GM18868 (cell line): ENCODE results near the gene DACH1.
"Not testable (repeated sequence)": the region's sequence is repeated elsewhere in the genome, so short reads cannot be mapped to it uniquely, and the experiment has no call there.

Experiments used
- ATAC-seq: cut with Tn5 transposase; IDR thresholded peaks from one replicate; pipeline ENCODE4 v1.9.1; 2021; ENCODE audit warnings: mild to moderate bottlenecking, moderate library complexity; ENCODE audit not compliant: unreplicated experiment

Gene DACH1

DNA sequence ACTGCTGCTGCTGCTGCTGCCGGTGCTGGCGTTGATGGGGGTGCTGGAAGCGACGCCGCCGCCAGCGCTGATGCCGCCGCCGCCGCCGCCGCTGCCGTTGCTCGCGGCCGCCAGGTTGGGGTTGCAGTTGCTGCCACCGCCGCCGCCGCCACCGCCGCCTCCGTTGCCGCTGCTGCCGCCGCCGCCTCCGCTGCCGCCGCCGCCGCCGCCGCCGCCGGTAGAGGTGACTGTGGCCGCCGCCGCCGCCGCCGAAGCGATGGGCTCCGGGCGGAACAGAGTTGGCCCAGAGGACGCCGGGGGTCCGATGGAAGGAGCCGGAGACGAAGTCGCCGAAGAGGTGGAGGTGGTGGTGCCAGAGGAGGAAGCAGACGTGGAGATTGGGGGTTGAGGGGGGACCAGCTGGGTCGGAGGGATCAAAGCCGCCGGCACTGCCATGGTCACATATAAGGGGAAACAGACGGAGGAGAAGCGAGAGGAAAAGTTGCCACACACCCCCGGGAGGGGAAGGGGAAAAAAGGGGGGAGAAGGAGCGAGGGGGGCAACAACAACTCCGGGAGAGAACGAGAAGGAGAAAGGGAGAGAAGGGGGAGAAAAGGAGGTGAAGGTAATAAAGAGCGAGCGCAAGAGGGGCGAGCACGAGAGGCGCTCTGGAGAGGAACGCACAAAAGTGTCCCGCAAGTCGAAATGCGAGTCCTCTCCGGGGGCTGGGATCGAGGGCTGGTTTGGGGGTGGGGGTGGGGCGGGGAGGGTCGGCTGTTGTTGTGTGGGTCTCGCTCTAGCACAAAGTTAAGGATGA is 471 bp downstream of the DACH1 start:
- peak; percentile 36 for ATAC-seq

DNA sequence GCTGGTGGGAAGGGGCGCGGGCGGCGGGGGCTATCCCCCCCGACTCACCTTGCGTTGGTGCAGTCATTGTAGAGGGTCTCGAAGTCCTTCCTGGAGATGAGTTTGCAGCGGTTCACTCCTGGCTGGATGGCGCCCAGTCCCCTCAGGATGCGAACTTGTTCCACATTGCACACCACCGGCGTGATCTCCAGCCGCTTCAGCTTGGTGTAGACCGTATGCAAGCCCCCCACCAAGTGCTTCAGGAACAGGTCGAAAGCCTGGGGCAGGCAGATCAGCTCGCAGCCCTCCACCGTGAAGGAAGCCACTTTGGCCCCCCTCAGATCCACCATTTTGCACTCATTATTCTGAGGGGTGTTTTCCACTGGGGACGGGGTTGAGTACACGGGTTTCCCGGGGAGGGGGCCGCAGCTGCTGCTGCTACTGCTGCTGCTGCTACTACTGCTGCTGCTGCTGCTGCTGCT is 1.1 kb downstream of the DACH1 start:
- ATAC-seq: peak; percentile 7

DNA sequence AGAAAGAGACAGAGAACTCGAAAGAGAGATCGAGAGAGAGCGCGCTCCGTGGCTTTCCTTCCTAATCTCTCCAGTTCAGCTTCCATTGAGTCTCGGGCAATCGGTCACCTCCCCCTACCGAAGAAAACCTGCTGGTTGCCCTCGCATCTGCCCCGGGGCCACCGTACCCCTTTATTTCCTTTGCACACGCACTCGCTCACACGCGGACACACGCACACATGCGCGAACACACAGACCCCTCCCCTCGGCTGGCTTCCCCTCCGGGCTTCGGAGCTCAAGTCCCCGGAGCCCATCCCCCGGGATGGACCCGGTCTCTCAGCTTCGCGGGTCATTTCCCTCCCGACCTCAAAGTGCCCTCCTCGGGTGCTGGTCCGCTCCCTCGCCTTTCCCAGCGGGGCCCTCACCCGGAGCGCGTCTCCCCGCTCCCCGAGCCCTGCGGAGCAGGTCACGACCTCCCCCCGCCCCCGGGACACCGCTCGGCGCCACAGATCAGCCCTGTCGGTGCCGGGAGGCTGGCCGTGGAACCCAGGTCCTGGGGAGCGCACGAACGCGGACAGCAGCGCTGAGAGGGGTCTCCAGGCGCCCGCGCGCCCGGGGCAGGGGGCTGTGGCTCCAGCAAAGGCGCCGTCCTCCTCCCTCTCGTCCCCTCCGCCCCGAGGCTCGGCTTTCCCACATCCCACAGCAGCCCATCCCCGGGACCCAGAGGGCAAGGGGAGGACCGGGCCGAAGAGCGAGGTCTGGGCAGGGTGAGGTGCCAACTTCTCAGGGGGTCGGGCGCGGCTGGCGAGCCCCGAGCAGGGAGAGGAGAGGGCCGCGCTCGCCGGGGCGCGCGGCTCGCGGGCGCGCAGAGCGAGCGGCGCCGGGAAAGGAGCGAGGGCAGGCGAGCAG is 1.8 kb downstream of the DACH1 start:
- ATAC-seq: no peak

DNA sequence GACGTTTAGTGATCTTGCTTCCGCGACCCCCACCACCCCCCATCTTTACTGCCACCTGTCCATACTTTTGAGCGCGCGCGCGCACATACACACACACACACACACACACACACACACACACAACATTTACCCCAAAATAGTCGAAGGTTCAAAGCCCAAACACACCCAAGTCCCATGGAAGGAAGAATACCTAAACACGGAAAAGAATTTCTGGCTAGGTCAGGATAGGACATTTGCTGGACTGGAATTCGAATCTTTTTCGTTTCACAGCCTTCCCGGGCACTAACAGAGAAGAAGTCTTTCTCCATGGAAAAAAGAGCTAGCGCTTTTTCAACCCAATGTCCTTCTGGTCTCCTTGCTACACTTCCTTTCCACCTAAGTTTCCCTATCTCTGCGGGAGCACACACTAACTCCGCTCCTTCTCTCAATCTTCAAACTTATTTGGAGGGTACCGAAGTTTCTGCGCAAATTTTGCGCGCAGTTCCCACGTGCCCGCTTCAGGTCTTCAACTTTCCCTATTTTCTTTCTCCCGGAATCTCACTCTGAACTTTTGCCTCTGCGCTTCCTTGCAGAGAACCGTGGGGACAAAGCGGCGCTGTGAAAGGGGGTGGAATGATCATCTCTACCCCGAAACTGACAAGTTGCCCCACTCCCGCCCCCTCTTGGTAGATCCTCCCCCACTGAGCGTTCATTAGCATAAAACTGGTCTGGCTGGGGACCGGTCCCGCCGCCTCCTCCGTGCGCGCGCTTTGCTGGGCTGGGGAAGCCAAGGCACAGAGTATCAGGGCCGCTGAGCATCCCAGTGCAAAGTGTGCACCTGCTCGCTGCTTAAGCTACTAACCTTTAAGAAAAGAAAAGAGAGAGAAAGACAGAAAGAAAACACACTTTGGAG is 2.7 kb downstream of the DACH1 start:
- no peak for ATAC-seq

DNA sequence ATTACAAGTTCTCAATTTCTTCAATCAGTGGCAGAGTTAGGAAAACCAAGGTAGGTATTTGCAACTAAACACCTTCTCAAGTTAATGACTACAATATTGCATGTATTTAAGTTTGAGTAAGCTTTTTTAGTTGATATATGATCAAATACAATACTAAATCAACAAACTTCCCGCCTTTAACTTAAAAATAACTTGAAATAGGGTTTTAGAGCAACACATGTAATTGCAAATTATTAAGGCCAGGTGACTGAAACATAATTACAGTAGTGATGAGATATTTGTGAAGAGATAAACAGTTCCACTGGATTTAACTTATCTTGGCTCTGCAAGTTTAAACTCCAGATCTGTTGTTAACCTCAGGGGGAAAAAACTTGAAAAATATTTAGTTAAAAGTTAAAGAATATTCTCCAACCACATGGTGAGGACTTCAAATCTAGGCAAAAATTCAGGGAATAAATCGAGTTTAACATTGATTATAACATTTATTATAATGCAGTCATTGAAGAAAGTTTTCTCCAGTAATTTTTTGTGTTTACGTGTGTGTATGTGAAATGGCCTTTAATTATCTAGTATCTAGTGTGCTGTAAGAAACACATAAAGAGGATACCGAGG is 3.6 kb downstream of the DACH1 start:
- no peak for ATAC-seq

DNA sequence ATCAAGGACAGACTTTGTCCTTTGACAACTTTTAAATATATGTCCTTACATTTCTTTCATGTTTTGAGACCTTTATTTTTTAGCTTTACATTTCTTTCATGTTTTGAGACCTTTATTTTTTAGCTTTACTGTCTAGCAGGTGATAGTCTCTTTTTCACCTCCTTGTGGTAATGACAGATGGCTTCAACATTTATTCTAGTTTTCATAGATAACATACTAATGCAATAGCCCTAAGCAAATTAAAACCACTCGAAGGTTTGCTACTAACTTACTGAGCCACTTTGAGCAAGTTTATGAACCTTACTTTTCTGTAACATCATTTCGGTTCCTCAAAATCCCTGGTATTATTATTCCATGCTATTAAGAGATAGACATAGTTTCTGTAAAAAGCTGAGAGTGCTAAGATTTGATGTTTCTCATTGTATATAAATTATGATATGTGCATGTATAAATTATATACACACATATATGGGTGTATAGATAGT is 4.5 kb downstream of the DACH1 start:
- ATAC-seq: no peak

DNA sequence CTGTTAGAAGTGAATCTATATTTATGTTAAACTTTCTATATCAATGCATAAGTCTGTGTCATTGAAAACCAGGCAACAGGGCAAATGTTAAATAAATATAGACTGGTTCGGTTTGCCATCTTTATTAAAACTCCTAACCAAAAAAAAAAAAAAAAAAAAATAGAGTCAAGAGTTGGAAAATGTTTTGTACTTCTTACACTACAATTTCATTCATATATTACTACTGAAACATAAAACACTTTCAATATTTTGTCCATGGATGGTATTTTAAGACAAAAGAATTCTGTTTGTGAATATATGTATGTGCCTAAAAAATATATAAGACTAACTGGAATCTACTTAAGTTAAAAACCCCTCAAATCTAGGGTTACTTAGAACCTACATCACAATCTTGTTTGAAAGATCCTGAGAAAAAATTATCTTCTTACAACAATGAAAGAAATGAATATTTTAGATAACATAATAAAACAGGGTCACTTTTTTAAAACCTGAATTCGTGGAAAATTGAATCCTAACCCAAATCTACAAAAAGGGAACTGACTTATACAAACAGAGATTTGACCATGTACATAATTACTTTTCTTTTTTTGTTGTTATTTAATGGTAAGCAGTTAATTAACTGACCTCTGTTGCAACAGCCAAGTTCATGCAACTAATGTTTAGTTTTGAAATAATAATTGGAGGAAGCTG is 5.1 kb downstream of the DACH1 start:
- no peak for ATAC-seq

DNA sequence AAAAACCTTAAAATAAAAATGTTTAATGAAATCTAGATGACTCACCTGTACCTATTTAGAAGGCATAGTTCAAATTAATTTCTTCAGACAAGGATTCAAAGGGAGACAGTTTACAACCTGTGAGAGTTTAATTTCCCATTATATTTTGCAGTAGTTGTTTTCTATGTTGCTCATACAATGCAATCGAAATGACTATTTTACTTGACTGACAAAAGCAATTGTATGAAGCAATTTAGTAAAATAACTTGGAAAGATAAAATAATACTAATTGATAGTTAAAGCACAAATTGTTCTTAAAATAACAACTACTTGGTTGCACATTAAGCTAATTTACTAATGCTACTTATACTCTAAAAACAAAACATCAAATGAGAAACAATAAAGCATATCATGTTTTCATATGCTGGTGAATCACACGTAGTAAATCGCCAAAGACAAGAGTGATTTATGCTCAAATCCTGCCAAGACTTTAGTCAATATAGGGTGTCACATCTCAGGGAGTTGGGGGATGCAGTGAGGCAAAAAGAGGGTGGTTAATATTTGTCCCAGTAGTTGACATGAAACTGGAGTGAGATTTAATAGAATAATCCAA is 6.4 kb downstream of the DACH1 start:
- ATAC-seq: no peak

DNA sequence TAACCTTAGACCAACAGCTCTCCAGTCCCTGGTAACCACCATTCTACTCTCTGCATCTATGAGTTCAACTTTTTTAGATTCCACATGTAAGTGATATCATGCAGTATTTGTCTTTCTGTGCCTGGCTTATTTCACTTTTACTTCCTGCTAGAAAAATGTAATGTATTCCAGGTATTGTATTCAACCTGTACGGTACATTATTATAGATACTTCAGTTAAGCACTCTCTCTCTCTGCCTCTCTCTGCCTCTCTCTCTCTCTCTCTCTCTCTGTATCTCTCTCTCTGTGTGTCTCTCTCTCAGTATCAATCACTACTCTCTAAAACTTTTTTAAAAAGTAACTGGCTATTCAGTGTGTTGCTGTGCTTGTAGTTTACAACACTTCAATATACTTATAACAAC is 8.4 kb downstream of the DACH1 start:
- ATAC-seq: no peak

DNA sequence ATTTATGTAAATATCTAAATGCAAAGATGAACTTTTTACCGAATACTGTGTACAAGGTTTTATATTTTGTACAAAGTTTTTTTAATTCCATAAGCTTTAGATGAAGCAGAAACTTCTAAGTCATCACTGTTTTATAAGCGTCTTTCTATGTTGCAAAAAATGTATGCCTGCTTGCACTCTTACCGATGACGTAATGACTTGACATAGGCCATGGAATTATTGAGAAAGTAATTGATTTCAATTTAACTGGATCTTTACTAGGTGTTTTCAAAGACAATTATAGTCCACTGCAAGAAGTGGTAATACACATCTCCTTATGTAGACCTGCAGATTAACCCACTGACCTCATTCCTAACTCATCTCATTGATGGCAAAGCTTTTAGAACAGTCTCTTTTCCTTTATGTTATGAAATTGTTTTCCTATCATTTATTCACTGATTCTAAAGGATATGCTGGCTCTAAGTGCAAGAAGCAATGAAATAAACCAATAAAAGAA is 10.4 kb downstream of the DACH1 start:
- ATAC-seq: no peak

DNA sequence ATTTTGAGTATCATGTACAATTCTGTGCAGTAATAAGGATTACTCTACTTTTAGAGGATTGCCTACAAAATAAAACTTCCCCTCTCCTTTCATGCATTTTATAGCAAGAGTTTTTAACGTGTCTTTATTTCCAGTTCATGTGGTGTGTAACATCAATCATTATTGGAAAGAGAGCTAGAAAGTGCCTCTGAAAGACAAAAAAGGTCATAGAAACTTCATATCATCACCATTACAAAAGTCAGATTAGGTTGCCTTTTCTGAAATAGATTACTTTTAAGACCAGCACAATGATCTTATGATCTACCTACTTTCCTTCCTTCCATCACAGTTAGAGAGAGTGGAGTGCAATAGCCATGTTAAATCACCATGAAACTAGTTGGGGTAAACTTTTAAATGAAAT is 12.6 kb downstream of the DACH1 start:
- ATAC-seq: no peak

DNA sequence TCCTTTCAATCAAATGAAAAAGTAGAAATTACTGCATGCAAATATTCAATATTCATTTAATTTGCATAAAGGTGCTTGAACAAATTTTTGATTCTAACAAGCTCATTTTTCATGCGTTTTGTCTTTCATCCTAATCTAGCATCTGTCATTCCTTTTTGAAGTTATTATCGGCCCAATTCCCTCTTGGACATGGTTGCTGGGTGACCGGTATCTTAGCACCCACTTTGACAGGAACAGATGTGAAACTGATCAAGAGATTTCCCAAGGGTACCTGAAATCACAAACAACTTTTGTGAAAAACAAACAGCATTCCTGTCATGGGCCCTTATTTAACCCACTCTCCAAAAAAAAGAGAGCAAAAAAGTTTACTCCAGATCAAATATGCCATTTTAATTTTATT is 13.3 kb downstream of the DACH1 start:
- no peak for ATAC-seq

DNA sequence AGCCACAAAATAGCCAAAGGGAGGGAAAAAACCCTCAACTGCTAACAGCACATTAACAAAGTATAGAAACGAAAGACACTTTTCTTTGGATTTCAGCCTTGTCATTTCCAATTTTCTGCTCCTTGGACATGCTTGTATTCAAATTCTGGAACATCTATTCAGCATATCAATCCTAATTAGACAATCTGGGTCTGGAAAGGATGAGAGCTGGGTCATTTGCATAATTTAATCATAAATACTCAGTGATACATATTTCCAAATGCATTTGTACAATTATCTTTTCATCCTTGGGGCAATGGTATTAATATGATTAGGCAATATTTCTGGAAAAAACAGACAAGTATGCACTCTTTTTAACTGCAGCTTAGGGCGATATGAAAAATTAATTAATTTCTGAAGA is 14.3 kb downstream of the DACH1 start:
- no peak for ATAC-seq

DNA sequence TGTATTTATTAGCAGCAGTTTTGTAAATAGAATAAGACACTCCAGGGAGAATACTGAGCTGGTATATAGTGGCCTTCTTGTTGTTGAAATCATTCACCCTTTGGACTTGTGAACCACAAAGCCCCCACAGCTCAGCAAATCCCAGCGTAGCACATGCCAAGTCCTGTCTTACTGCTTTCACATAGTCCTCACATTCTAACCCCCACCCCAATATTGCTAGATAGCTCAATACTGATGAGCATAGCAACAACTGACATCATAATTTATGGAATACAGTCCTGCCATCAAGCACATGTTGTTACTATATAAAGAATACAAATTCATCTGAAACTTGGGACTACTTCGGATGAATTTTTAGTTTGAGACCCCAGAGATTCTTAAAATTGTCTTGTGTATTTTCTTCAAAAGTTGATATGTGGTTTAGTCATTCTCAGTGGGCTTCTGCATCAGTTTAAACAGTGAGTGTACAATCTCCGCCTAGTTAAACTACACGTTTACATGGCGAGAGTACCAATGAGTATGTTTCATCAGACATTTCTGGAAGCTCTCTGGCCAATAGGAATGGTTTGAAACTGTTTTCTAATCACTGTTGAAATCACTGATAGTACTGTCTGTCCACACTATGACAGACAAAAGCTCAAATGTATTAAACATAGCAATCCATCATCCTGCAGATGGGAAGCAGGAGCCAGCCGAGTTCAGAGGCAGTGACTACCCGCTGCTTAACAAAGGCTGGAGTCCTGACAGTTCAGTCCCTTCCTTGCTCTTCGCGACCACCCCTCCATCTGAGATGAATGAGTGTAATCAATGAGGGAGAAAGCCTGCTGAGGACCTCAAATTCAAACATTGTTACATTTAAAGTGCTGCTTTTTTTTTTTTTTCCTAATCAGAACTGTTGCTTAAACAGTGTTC is 15.2 kb downstream of the DACH1 start:
- ATAC-seq: no peak

DNA sequence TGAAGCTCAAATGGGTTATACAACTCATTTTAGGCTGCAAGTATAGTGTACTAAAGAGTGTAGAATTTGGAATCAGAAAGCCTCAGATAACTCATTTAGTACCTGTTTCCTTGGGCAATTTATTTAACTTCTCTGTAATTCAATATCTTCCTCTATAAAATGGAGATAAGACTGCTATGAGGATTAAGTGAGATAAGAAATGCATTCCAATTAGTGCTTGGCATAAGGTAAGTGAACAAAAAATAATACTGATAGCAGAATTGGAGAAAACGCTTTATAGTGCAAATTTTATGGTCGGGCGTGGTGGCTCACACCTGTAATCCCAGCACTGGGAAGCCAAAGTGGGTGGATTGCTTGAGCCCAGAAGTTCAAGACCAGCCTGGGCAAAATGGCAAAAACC is 25.0 kb downstream of the DACH1 start:
- no peak for ATAC-seq

DNA sequence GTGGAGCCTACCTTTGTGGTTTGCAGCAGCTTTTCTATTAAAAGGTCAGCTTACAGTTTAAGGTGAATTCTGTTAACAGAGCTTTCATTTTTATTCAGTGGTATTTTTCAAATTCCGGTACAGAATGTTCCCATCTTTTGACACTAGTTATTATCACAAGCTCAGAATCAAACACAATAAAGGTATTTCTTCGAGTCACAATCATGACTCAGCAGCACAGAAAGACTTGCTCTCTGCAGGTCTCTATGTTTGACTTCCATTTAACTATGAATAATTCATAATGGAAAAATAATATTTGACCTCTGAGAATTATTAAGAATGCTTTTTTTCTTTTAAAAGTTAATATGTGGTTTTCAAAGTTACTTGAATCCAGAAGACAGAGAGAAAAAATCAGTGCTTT is 28.2 kb downstream of the DACH1 start:
- no peak for ATAC-seq

DNA sequence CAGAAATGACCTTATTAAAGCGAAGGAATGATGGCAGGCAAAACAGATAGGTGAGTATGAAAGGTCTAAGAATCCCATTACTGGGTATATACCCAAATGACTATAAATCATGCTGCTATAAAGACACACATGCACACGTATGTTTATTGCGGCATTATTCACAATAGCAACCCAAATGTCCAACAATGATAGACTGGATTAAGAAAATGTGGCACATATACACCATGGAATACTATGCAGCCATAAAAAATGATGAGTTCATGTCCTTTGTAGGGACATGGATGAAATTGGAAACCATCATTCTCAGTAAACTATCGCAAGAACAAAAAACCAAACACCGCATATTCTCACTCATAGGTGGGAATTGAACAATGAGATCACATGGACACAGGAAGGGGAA is 29.4 kb downstream of the DACH1 start:
- not testable (repeated sequence) for ATAC-seq

DNA sequence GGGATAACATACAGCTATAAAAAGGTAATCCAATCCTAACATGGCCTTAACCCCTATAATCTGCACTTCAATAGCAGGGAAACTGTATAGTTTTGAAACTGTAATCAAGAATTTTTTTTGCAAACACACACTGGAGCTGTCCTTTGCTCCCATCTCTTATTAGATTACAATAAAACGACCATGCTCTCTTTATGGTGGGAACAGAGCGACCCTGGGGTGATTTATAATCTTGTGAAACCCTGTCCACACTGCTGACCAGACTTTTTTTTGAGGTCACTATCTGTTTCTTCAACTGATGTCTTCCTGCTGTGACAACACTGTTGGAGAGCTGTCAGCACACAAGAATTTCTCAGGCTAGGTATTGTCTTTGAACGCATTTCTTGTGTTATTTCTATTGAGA is 35.3 kb downstream of the DACH1 start:
- no peak for ATAC-seq
